GM19035 (cell line): Measurements from ENCODE around the gene TIMELESS.
"Not testable (repeated sequence)": the region's sequence is repeated elsewhere in the genome, so short reads cannot be mapped to it uniquely, and the experiment has no call there.

ENCODE experiments used
- ATAC-seq: cut with Tn5 transposase; IDR thresholded peaks from one replicate; pipeline ENCODE4 v1.9.1; 2021; ENCODE audit not compliant: unreplicated experiment

TIMELESS gene, protein sequence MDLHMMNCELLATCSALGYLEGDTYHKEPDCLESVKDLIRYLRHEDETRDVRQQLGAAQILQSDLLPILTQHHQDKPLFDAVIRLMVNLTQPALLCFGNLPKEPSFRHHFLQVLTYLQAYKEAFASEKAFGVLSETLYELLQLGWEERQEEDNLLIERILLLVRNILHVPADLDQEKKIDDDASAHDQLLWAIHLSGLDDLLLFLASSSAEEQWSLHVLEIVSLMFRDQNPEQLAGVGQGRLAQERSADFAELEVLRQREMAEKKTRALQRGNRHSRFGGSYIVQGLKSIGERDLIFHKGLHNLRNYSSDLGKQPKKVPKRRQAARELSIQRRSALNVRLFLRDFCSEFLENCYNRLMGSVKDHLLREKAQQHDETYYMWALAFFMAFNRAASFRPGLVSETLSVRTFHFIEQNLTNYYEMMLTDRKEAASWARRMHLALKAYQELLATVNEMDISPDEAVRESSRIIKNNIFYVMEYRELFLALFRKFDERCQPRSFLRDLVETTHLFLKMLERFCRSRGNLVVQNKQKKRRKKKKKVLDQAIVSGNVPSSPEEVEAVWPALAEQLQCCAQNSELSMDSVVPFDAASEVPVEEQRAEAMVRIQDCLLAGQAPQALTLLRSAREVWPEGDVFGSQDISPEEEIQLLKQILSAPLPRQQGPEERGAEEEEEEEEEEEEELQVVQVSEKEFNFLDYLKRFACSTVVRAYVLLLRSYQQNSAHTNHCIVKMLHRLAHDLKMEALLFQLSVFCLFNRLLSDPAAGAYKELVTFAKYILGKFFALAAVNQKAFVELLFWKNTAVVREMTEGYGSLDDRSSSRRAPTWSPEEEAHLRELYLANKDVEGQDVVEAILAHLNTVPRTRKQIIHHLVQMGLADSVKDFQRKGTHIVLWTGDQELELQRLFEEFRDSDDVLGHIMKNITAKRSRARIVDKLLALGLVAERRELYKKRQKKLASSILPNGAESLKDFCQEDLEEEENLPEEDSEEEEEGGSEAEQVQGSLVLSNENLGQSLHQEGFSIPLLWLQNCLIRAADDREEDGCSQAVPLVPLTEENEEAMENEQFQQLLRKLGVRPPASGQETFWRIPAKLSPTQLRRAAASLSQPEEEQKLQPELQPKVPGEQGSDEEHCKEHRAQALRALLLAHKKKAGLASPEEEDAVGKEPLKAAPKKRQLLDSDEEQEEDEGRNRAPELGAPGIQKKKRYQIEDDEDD

DNA sequence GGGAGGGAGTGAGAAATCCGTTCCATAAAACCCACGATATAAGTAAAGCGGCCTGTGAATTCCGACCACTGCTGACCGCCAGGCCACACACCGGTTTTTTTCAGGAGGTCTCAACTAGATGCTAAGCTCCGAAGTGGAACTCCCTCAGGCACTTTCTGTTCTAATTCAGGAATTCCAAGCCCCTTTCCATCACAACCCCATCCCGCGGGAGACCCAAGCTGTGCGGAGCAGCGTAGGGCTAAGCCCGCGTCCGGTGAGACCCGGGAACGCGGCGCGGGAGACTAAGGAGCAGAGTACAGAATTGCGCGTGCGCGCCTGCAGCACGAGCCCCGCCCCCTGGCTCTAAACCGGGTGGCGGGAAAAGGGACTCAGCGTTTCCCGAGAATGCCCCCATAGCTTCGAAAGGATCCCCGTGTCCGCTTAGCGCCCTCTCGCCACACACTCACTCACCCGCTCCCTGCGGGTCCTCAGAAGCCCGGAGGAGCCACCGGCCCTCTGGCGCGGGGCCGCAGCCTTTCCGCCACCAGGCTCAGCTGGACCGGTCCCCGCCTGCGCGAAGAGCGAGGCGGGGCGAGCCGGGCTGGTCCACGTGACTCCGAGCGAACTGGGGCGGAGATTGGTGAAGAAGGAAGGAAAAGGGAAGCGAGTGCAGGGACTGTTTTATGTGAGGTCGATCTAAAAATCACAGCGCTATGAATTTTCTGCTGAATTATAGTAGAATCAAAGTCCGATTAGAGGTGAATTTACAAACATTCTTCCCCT is at the start of gene TIMELESS:
TIMELESS (minus strand) TSS at position 567 of the 762 bp plus-strand sequence. CDS start 15,256 bp downstream, outside the sequence.
- peak; percentile 97 for ATAC-seq

- ATAC-seq: not testable (repeated sequence)
These were observed 49.1 kb upstream of the TIMELESS start for GRCh38 chr12:56498126-56498902.

DNA sequence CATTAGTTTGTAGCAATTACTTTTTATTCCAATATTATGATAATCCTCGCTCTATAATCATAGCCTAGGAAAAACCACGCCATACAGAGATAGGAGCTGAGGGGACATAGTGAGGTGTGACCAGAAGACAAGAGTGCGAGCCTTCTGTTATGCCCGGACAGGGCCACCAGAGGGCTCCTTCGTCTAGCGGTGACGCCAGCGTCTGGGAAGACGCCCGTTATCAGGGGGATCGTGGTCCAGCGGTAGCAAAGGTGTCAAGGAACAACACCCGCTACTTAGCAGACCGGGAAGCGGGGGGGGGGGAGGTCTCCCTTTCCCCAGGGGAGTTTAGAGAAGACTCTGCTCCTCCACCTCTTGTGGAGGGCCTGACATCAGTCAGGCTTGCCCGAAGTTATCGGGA is 47.5 kb upstream of the TIMELESS start:
- ATAC-seq: not testable (repeated sequence)

GRCh38 chr12:56494481-56494880 is 45.3 kb upstream of the TIMELESS start:
- ATAC-seq: not testable (repeated sequence)

GRCh38 chr12:56494106-56494415 is 44.8 kb upstream of the TIMELESS start:
- not testable (repeated sequence) for ATAC-seq

GRCh38 chr12:56493409-56494105 is 44.3 kb upstream of the TIMELESS start:
- not testable (repeated sequence) for ATAC-seq

DNA sequence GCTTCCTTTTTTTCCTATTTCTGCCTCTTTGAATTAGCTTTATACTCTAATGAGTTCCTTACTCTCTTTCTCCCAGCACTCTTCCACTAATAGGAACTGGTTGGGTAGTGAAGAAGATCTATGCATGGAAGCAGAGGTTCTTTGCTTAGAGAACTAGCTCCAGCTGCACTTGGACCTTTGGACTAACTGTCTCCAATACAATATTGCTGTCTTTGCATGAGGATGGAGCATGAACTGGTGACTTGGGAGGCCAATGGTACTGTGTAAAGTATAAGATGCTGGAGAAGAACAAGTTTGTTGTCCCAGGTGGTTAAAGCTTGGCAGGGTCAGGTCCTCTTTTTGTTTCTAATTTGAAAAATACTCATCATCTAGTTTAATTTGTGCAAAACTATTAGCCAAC is 41.1 kb upstream of the TIMELESS start:
- no peak for ATAC-seq

GRCh38 chr12:56488041-56488955 is 39.1 kb upstream of the TIMELESS start, which contains the start of gene GLS2:
Gene GLS2, minus strand, starts transcription at chr12:56488161. Its CDS starts 43 bp downstream, at chr12:56488118.
- ATAC-seq: peak; percentile 90

- peak; percentile 22 for ATAC-seq
These were observed 38.3 kb upstream of the TIMELESS start for GRCh38 chr12:56487448-56488040.

GRCh38 chr12:56486694-56487093 is 37.5 kb upstream of the TIMELESS start:
- ATAC-seq: no peak

GRCh38 chr12:56484566-56484965 is 35.3 kb upstream of the TIMELESS start:
- ATAC-seq: no peak

DNA sequence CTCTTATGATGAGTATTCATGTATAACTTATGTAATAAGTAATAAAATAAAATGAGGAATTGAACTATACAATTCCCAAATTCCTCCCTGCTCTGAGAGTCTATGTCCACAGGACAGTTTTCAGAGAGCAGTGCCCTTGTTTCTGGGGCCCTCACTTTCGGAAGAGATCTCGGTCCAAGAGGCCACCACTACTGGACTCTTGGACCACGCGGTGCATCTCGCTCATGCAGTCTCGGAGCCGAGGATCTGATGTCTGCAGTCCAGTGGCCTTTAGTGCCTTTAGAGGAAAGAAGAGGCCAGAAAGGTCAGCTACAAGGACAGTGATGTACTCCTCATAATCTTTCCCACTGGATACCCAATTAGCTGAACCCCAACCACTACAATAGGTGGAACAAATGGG is 30.4 kb upstream of the TIMELESS start:
- ATAC-seq: no peak

DNA sequence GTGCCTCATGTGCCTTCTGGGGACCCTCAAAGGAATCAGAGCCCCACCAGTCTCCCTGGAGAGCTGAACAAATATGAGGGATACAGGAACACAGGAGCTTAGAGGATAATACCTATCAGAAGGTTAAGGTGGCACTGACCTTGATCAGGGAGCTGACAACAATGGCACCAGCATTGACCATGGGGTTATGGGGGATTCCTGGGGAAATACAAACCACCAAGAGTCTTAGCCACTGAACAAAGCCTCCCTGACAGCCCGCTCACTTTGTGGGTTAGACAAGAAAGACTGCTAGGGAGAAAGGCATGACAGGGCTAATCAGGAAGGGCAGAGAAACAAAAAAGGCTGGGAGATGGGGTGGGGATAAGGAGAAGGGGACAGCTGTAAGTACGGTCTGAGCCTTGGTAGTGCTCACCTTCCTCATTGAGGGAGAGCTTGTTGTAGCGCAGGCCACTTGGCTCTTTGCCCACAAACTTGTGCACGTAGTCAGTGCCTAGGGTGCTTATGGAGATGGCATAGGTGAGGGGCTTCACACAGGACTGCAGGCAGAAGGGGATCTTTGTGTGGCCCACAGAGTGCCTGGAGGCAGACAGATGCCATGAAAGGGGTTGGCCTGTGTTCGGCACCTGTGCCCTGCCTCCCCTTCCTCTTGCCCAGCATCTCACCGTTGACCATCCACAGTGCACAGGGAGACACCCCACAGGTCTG is 28.4 kb upstream of the TIMELESS start:
- ATAC-seq: no peak

GRCh38 chr12:56476972-56477432 is 27.8 kb upstream of the TIMELESS start:
- no peak for ATAC-seq

- no peak for ATAC-seq
These were observed 26.9 kb upstream of the TIMELESS start for GRCh38 chr12:56476143-56476542.

DNA sequence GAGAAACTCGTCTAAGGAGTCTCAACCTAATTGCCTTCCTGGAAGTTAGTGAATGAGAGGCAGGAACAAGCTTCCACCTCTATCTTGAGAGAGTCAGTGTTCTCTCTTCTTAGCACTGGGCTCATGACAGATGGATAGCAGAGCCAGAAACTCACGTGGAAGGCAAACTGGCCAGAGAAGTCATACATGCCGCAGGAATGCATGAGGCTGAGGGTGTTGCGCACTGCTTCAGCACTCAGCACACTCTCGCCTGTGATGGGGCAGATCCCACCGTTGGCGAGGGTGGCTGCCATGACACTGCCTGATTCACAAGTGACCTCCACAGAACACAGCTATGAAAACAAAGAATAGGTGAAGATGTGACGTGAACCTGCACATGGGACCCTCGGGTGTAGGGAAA is 25.2 kb upstream of the TIMELESS start:
- no peak for ATAC-seq
